Adipose tissue (tissue), 3 donors: ENCODE data around the gene PRB4. TPM values are rescaled to one million over a fixed set of nuclear protein-coding genes. Genes with fewer than 3 reads are reported as not detected.
"Not testable (repeated sequence)": the region's sequence is repeated elsewhere in the genome, so short reads cannot be mapped to it uniquely, and the experiment has no call there.

Experiments used
- H3K27ac ChIP-seq: one replicate; pipeline ENCODE4 v1.5.1; 2013; ENCODE audit warnings: low read depth, low read length
- WGBS, 3 donors: extraction: QIAGEN DNeasy Blood & Tissue Kit; methylation state at CpG; one replicate each; pipeline ENCODE4 v1.1.7; 2013; 5-methylcytosine and 5-hydroxymethylcytosine counted together
- polyA plus RNA-seq, 3 donors: library from polyadenylated mRNA; stranded (reverse); fragments of 200-250 nt; gene quantifications; one replicate each; pipeline ENCODE4 v1.2.3, GENCODE V29; 2013
- donor health status: healthy with polysubstance abuse.
- donor health status: Bipolar disorder and iron deficiency.
- donor health status: healthy.

PRB4 gene
- polyA plus RNA-seq: not detected

DNA sequence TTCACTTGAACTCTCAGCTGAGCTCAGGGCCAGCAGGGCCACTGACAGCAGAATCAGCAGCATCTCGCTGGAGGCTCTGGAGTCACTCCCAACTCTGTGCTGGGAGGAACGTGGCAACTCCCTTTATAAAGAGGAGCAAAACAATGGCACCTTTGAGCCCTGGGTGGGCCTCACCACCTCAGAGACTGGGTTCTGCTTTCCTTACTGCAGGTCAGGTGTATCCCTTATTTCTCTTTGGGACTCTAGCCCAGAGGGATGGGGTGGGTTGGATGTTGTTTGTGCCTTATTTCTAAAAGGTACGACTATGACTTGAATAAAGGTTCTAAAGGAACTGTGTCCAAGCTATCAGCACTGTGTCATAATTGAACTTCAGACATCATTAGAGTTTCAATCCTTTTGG, at the start of gene PRB4:
TSS of gene PRB4 (minus strand) at position 101 of the 400 bp plus-strand sequence. CDS start at position 63, 38 bp downstream.
- no peak within 1 kb of the TSS for H3K27ac ChIP-seq
- WGBS, 3 donors: 72 to 88% (median 79%) methylated on average over 3 of the region's 3 CpGs

DNA sequence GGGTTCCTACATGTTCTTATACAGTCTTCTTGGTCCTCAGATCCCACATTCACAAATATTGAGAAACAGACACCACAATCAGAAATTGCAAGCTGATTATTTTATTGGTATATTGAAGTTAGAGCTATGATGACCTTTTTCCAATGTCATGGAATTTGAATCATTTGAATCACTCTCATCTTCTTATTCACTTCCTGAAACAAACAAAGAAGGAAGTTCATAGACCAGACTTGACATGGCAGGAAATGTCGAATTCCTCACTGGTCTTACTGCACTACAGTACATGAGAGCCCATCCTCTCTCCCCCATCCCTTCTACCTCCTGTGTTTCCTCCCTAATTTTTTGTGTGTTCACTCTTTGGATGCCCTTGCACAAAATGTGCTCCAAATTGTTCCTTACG, 41.5 kb upstream of the PRB4 start:
- not testable (repeated sequence) for H3K27ac ChIP-seq
- 63 to 81% (median 72%) methylated on average over 1 of the region's 2 CpGs for WGBS, 3 donors

DNA sequence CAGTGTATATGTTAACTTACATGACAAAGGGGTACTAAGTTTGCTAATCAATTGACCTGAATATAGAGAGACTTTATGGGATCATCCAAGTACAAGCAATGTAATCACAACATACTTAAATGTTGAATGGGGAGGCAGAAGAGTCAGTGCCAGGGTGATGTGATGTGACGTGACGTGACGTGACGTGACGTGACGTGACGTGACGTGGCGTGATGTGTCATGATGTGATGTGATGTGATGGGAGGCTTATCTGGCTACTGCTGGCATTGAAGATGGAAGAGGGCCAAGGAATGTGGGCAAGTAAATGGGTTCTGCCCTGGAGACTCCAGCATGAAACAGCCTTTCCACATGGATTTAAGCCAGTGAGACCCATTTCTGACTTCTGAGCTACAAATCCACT, 38.2 kb upstream of the PRB4 start:
- H3K27ac ChIP-seq: no peak overlapping the region
- 91 to 97% (median 95%) methylated on average over 9 of the region's 9 CpGs for WGBS, 3 donors

DNA sequence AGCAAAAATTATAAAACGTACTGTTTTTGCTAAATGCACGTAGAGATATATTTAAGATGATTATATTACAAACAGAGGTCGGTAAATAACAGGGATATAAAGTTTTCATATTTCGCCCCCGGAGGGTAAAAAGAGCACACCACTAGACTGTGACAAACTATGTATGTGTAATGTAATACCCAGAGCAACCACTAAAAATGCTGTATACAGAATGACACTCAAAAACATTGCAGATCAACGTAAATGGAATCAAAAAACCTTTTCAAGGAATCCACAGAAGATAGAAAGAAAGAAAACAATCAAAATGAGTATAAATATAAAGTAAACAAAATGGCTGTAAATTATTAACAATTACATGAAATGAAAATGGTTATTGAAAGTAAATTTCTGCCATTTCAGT, 37.6 kb upstream of the PRB4 start:
- no peak overlapping the region for H3K27ac ChIP-seq
- 81 to 90% (median 87%) methylated on average over 6 of the region's 6 CpGs for WGBS, 3 donors

DNA sequence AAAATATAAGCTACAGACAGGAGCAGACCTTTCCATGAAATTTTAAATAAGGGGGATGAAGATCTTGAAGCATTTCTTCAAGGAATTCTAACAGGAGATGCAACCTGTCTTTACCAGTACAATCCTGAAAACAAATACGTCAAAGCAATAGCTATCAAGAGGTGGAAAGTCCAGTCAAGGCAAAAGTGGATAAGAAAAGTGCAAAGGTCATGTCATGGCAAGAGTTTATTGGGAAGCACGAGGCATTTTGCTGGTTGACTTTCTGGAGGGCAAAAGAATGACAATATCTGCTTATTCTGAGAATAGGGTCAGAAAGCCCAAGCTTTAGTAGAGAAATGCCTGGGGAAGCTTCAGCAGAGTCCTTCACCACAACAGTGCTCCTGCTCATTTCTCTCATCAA, 34.3 kb upstream of the PRB4 start:
- H3K27ac ChIP-seq: no peak overlapping the region
- 43 to 69% (median 61%) methylated on average over 2 of the region's 2 CpGs for WGBS, 3 donors

DNA sequence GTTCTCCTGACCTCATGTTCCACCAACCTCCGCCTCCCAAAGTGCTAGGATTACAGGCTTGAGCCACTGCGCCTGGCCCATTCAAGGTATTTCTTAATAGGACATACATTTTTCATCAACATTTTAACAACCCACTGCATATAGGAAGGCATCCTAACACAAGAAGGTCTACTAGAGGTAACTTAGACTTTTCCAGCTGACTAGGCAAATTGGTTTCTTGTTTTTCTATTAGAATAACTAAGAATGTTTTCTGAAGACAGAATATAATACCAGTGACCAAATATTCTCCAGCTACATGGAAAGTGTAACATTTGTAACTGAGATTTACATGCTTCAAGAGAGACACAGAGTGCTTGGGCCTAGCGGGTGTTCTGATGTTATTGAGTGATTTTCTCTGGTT, 14.2 kb upstream of the PRB4 start:
- 92 to 98% (median 98%) methylated on average over 3 of the region's 3 CpGs for WGBS, 3 donors
- no peak overlapping the region for H3K27ac ChIP-seq

DNA sequence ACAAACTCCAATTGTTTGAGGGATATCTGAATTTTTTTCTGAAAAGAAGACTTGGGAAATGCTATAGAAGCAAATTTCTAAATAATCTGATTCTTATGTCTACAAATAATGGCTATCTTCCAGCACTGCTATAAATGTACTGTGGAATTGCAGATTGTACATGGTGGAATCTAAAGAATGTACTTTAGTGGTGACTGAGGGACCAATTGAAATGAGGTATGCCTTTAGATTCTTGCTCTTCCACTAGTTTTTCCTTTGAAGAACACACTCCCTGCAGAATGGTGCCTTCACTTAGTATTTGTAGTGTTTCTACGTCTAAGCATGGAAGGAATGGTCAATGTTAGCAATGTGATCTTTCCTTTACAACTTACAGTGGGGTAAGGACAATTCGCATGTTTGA, 11.7 kb upstream of the PRB4 start:
- WGBS, 3 donors: 58 to 84% (median 79%) methylated on average over 2 of the region's 2 CpGs

DNA sequence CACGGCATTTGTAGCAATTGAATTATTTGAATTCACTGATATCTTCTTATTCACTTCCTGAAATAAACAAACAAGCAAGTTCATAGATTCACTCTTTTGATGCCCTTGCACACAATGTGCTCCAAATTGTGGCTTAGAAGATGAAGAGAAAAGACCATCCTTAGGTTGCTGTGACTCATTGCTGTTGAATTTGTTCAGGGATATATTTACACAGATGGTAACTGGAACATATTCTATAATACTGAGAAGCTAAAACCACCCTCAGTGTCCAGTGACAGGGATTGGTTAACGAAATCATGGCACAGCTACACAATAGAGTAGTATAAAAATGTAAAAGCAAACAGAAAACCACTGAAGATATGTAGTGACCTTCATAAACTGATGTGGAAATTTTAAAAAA, 3.1 kb downstream of the PRB4 start:
- H3K27ac ChIP-seq: no peak overlapping the region
- WGBS, 3 donors: 78 to 90% (median 82%) methylated on average over 2 of the region's 2 CpGs

More for the DNA sequence above, 11.7 kb upstream of the PRB4 start:
- no peak overlapping the region for H3K27ac ChIP-seq

DNA sequence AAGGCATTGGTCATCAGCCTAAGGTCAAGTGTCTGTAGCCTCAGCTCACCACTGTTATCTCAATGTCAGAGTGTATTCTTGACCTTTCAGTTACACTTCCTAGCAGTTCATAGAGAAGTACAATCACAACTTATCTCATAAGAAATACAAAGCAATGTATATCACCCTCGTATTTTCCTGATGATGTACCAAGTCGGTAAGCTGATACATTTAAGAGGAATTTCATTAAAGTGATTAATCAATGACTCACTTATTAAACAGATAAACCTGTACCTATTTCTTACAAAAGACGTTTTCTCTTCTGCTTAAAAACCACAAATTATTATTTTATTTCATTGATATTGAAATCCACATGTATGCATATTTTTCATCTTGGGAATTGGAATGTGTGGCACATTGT, 36.8 kb downstream of the PRB4 start:
- H3K27ac ChIP-seq: no peak overlapping the region
- 66 to 74% (median 67%) methylated on average over 3 of the region's 3 CpGs for WGBS, 3 donors

DNA sequence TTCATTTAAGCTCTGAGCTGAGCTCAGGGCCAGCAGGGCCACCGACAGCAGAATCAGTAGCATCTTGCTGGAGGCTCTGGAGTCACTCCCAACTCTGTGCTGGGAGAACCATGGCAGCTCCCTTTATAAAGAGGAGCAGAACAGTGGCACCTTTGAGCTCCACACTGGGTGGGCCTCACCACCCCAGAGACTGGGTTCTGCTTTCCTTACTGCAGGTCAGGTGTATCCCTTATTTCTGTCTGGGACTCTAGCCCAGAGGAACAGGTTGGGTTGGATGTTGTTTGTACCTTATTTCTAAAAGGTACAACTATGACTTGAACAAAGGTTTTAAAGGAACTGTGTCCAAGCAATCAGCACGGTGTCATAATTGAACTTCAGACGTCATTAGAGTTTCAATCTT, 40.6 kb downstream of the PRB4 start, which contains the start of gene PRB3:
TSS of gene PRB3 (minus strand) at position 101 of the 400 bp plus-strand sequence. CDS start at position 63, 38 bp downstream.
- WGBS, 3 donors: 83 to 95% (median 92%) methylated on average over 3 of the region's 3 CpGs
- H3K27ac ChIP-seq: no peak within 1 kb of the TSS

DNA sequence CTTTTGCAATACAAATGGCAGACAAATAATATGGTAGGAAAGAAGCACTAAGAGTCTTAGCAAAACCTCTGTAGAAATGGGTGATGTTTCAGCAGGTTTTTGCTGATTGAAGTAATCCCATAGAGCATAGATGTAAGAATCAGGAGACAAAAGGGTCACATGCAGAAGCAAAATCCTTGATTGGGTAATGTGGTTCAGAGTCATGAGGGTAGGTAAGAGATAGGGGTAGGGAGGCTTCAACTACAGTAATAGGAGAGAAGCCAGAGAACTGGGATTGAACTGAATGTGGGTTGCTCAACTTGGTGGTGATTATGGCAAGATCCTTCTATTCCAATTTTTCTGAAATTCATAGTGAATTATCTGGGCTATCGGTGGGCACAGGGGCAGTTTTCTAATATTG, 45.7 kb downstream of the PRB4 start:
- WGBS, 3 donors: 79 to 94% (median 92%) methylated on average over 1 of the region's 1 CpG
- H3K27ac ChIP-seq: no peak overlapping the region

Other genes starting within 250 kb of the PRB4 start
- gene TAS2R46, start 248.1 kb downstream of the PRB4 start, polyA plus RNA-seq: not detected
- gene TAS2R43, start 218.1 kb downstream of the PRB4 start, polyA plus RNA-seq: not detected
- gene TAS2R30, start 175.8 kb downstream of the PRB4 start, polyA plus RNA-seq: under 1 TPM in 1 of 3 donors, not detected in 2; 0.03 TPM
- gene SMIM10L1, start 139.2 kb downstream of the PRB4 start, polyA plus RNA-seq: 10 to 100 TPM in 1 of 3 donors, 1 to 10 TPM in 2; 2.8 to 10.3 (median 6.6) TPM
- gene TAS2R42, start 123.5 kb downstream of the PRB4 start, polyA plus RNA-seq: not detected
- gene PRB3, start 40.7 kb downstream of the PRB4 start, polyA plus RNA-seq: not detected
- gene PRB2, start 85.1 kb upstream of the PRB4 start, polyA plus RNA-seq: not detected